ENCODE results near the gene PPFIA3. TPM values are rescaled to one million over a fixed set of nuclear protein-coding genes. Genes with fewer than 3 reads are reported as not detected.

The PPFIA3 gene
- total and polyA plus RNA-seq, 9 donors: 0.55 to 6.1 (median 3.2) TPM

- H3K4me3 ChIP-seq: no peak overlapping the region
- peak overlapping the region in 1 of 2 donors; percentile 20 for H3K27ac ChIP-seq
- DNase-seq: no peak
- no peaks in the 10 kb centered on the region for H3K36me3 ChIP-seq
- WGBS, 3 donors: 30 to 40% (median 37%) methylated on average over 4 of the region's 4 CpGs
- H3K27me3 ChIP-seq: no peaks in the 10 kb centered on the region
- no peak for TF ChIP-seq EP300 (IDR thresholded peaks at IDR 0.05)
- TF ChIP-seq POLR2A (IDR thresholded peaks at IDR 0.05): no peak
- TF ChIP-seq CTCF (IDR thresholded peaks at IDR 0.05): no peak
- intact Hi-C loops (cut with DNase I): no loop called here
- H3K9me3 ChIP-seq: no peaks in the 10 kb centered on the region
- peaks cover 3% of the 10 kb centered on the region for H3K4me1 ChIP-seq (ENCODE audit: insufficient read depth)
Observed at GRCh38 chr19:49155820-49156346, 36.5 kb downstream of the PPFIA3 start.

GRCh38 chr19:49157445-49158224 lies 38.3 kb downstream of the PPFIA3 start, which contains the start of gene TRPM4:
Gene TRPM4, plus strand, starts transcription at chr19:49157792. Its CDS starts 75 bp downstream, at chr19:49157867.
- Histone ChIP-seq H3K36me3 (no peaks in the 10 kb centered on the region), H3K4me3 (peak within 1 kb of the TSS; percentile 58), H3K27ac (no peak within 1 kb of the TSS), H3K4me1 (ENCODE audit: insufficient read depth) (peaks cover 3% of the 10 kb centered on the region), H3K27me3 (no peaks in the 10 kb centered on the region), H3K9me3 (no peaks in the 10 kb centered on the region)
- peak; percentile 30 to 78 (median 74) for DNase-seq
- 1 to 2% (median 1%) methylated on average over 25 to 41 of the region's 41 CpGs for WGBS, 3 donors
- intact Hi-C loops (cut with DNase I): no loop called here
- TF ChIP-seq EP300 (IDR thresholded peaks at IDR 0.05): no peak
- no peak for TF ChIP-seq POLR2A (IDR thresholded peaks at IDR 0.05)
- TF ChIP-seq CTCF (IDR thresholded peaks at IDR 0.05): no peak

GRCh38 chr19:49160450-49161189 lies 41.3 kb downstream of the PPFIA3 start:
- intact Hi-C loops (cut with DNase I): no loop called here
- TF ChIP-seq EP300 (IDR thresholded peaks at IDR 0.05): no peak
- no peak for TF ChIP-seq POLR2A (IDR thresholded peaks at IDR 0.05)
- TF ChIP-seq CTCF (IDR thresholded peaks at IDR 0.05): no peak
- H3K4me1 ChIP-seq (ENCODE audit: insufficient read depth): peaks cover 3% of the 10 kb centered on the region
- no peak for DNase-seq
- 92 to 93% (median 92%) methylated on average over 13 of the region's 13 CpGs for WGBS, 3 donors
- H3K36me3 ChIP-seq: no peaks in the 10 kb centered on the region
- H3K4me3 ChIP-seq: no peak overlapping the region
- H3K9me3 ChIP-seq: no peaks in the 10 kb centered on the region
- H3K27ac ChIP-seq: no peak overlapping the region
- no peaks in the 10 kb centered on the region for H3K27me3 ChIP-seq

GRCh38 chr19:49161987-49162386 lies 42.6 kb downstream of the PPFIA3 start:
- intact Hi-C loops (cut with DNase I): no loop called here
- no peaks in the 10 kb centered on the region for H3K27me3 ChIP-seq
- H3K9me3 ChIP-seq: no peaks in the 10 kb centered on the region
- no peaks in the 10 kb centered on the region for H3K36me3 ChIP-seq
- WGBS, 3 donors: 57 to 68% (median 66%) methylated on average over 4 of the region's 4 CpGs
- no peak for DNase-seq
- no peak overlapping the region for H3K4me3 ChIP-seq
- H3K4me1 ChIP-seq (ENCODE audit: insufficient read depth): peaks cover 3% of the 10 kb centered on the region
- TF ChIP-seq EP300 (IDR thresholded peaks at IDR 0.05): no peak
- TF ChIP-seq CTCF (IDR thresholded peaks at IDR 0.05): no peak
- no peak for TF ChIP-seq POLR2A (IDR thresholded peaks at IDR 0.05)
- H3K27ac ChIP-seq: no peak overlapping the region
